Endothelial cell (in vitro differentiated cells): ENCODE data around the gene CADPS. TPM values are rescaled to one million over a fixed set of nuclear protein-coding genes. Genes with fewer than 3 reads are reported as not detected.

ENCODE experiments used
- DNase-seq: peaks from one replicate; pipeline ENCODE4 v3.0.0; 2021; ENCODE audit warnings: low spot score
- H3K27ac Mint-ChIP-seq: one replicate; pipeline ENCODE4 v1.8.0; 2021; ENCODE audit warnings: mixed read lengths, inconsistent platforms; ENCODE audit not compliant: unreplicated experiment
- H3K27me3 Mint-ChIP-seq: one replicate; pipeline ENCODE4 v1.8.0; 2021; ENCODE audit warnings: mild to moderate bottlenecking, moderate library complexity, mixed read lengths, inconsistent platforms; ENCODE audit not compliant: unreplicated experiment
- H3K36me3 Mint-ChIP-seq: one replicate; pipeline ENCODE4 v1.8.0; 2021; ENCODE audit warnings: mild to moderate bottlenecking, low read depth, mixed read lengths, inconsistent platforms; ENCODE audit not compliant: unreplicated experiment
- H3K4me1 Mint-ChIP-seq: one replicate; pipeline ENCODE4 v1.8.0; 2021; ENCODE audit warnings: mild to moderate bottlenecking, mixed read lengths, inconsistent platforms; ENCODE audit not compliant: unreplicated experiment
- H3K4me3 Mint-ChIP-seq: one replicate; pipeline ENCODE4 v1.8.0; 2021; ENCODE audit warnings: mild to moderate bottlenecking, mixed read lengths, inconsistent platforms; ENCODE audit not compliant: unreplicated experiment
- H3K9me3 Mint-ChIP-seq: one replicate; pipeline ENCODE4 v1.8.0; 2021; ENCODE audit warnings: mixed read lengths, inconsistent platforms; ENCODE audit not compliant: unreplicated experiment
- CTCF ChIP-seq: fragments of 200-600 bp; sonication (generic); IDR thresholded peaks from one replicate; pipeline ENCODE4 v1.5.0; 2021; ENCODE audit warnings: antibody characterized with exemption; ENCODE audit not compliant: unreplicated experiment
- total RNA-seq: library from RNA; stranded (reverse); fragmentation: NEBNext Ultra II Directional; extraction: Animal tissue kit (Norgen Biotek cat#: 25700); gene quantifications from one replicate; pipeline ENCODE4 v1.2.1, GENCODE V29; 2021; ENCODE audit not compliant: unreplicated experiment

Gene CADPS
- total RNA-seq, 1 donor from 2014 or later, result 0.26 TPM

GRCh38 chr3:62677926-62678325 is 197.3 kb downstream of the CADPS start:
- Mint-ChIP-seq H3K27ac (no peak overlapping the region), H3K9me3 (no peaks in the 10 kb centered on the region), H3K27me3 (no peaks in the 10 kb centered on the region), H3K4me1 (no peaks in the 10 kb centered on the region), H3K4me3 (no peak overlapping the region), H3K36me3 (no peaks in the 10 kb centered on the region)
- DNase-seq, result no peak
- no peak for TF ChIP-seq CTCF

GRCh38 chr3:62676689-62677271 is 198.4 kb downstream of the CADPS start:
- no peak overlapping the region for H3K4me3 Mint-ChIP-seq
- no peaks in the 10 kb centered on the region for H3K27me3 Mint-ChIP-seq
- no peak overlapping the region for H3K27ac Mint-ChIP-seq

GRCh38 chr3:62675492-62675891 is 199.7 kb downstream of the CADPS start:
- no peak for TF ChIP-seq CTCF
- H3K27ac Mint-ChIP-seq, result no peak overlapping the region
- no peaks in the 10 kb centered on the region for H3K36me3 Mint-ChIP-seq
- no peak for DNase-seq
- no peak overlapping the region for H3K4me3 Mint-ChIP-seq
- no peaks in the 10 kb centered on the region for H3K4me1 Mint-ChIP-seq
- no peaks in the 10 kb centered on the region for H3K27me3 Mint-ChIP-seq
- no peaks in the 10 kb centered on the region for H3K9me3 Mint-ChIP-seq

More at GRCh38 chr3:62676689-62677271, 198.4 kb downstream of the CADPS start:
- Mint-ChIP-seq H3K36me3 (no peaks in the 10 kb centered on the region), H3K9me3 (no peaks in the 10 kb centered on the region), H3K4me1 (no peaks in the 10 kb centered on the region)
- no peak for TF ChIP-seq CTCF
- DNase-seq, result no peak

- Mint-ChIP-seq H3K36me3 (no peaks in the 10 kb centered on the region), H3K27me3 (no peaks in the 10 kb centered on the region), H3K4me3 (no peak overlapping the region), H3K4me1 (no peaks in the 10 kb centered on the region), H3K9me3 (no peaks in the 10 kb centered on the region), H3K27ac (no peak overlapping the region)
- no peak for TF ChIP-seq CTCF
- DNase-seq, result no peak
Observed at GRCh38 chr3:62672988-62673313, 202.3 kb downstream of the CADPS start.

GRCh38 chr3:62672270-62672987 is 202.8 kb downstream of the CADPS start:
- Mint-ChIP-seq H3K36me3 (no peaks in the 10 kb centered on the region), H3K9me3 (no peaks in the 10 kb centered on the region), H3K27me3 (no peaks in the 10 kb centered on the region), H3K4me3 (no peak overlapping the region), H3K27ac (no peak overlapping the region), H3K4me1 (no peaks in the 10 kb centered on the region)
- no peak for TF ChIP-seq CTCF
- DNase-seq, result no peak
